ENCODE data around the gene WDR27. TPM values are rescaled to one million over a fixed set of nuclear protein-coding genes. Genes with fewer than 3 reads are reported as not detected.
A peak's percentile ranks its signal among the peaks of the same experiment; 100 is the strongest.
"Not testable (repeated sequence)": the region's sequence is repeated elsewhere in the genome, so short reads cannot be mapped to it uniquely, and the experiment has no call there.

WDR27 gene
- total RNA-seq, 1 donor from 2014 or later, result 27.5 TPM

GRCh38 chr6:169479783-169480495, 221.9 kb downstream of the WDR27 start:
- DNase-seq (ENCODE audit: low read depth), result no peak

DNA sequence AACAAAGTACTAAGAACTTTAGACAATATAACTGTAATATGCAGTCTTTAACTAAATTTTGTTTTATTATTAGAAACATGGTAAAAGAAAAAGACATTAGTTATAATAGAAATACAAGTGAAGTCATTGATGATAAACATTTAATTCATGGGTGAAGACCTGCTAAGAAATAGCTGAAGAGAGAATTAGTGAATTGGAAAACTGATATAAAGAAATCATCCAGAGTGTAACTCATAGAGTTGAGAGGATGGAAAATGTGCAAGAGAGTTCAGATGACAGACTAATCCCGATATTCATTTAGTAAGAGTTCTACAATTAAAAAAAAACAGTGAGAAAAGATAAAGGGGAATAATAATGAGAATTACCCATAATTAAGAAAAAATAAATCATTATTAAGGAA, 227.5 kb downstream of the WDR27 start:
- DNase-seq (ENCODE audit: low read depth), result no peak

- DNase-seq (ENCODE audit: low read depth), result no peak
Measured at GRCh38 chr6:169473663-169474062, 228.2 kb downstream of the WDR27 start.

DNA sequence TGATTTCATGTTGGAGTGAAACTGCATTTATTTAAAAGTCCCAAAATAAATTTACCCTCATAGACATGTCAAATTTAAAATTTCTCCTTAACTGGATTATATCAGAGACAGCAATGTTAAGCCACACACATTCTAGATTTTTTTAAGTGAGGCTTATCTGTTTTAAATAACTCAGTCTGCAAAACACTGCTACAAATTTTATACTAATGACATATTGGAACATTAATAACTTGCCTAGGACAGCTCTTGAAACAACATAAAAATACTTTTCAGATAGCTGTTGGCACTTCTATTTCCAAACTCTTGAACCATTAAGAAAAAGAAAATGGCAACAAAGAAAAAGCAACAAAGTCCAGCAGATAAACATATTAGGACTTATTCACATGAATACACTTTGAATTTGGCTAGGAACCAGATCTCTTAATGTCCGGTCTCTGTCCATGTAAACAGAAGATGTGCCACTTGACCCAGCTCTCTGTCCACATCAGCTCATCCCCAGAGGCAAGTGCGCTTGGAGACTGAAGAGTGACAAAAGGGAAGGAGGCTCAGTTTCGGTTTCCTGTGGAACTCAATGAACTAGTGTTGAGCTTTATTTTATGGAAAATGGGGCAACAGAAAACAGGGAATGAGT, 228.9 kb downstream of the WDR27 start:
- DNase-seq (ENCODE audit: low read depth), result no peak

DNA sequence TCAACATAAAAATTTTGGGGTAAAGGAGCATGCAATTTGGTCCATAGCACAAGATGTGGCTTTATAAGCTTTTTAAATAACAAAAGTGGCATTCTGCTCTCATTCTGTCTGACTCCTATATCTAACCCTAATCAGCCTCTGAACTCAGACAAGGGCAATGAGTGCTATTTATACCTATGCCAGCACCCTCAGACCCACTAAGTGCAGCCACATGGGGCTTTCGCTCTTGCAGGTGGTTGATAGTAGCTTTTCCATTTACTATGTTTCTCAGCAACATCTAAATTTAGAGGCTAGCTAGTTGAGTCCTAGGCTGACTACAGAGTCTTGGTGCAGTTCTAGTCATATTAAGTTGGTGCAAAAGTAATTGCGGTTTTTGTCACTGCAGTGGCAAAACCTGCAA, 231.0 kb downstream of the WDR27 start:
- DNase-seq (ENCODE audit: low read depth), result no peak

- DNase-seq (ENCODE audit: low read depth), result no peak
Measured at GRCh38 chr6:169469028-169469427, 232.8 kb downstream of the WDR27 start.

GRCh38 chr6:169467755-169468154, 234.1 kb downstream of the WDR27 start:
- DNase-seq (ENCODE audit: low read depth), result not testable (repeated sequence)

- not testable (repeated sequence) for DNase-seq (ENCODE audit: low read depth)
Measured at GRCh38 chr6:169466256-169466655, 235.6 kb downstream of the WDR27 start.

DNA sequence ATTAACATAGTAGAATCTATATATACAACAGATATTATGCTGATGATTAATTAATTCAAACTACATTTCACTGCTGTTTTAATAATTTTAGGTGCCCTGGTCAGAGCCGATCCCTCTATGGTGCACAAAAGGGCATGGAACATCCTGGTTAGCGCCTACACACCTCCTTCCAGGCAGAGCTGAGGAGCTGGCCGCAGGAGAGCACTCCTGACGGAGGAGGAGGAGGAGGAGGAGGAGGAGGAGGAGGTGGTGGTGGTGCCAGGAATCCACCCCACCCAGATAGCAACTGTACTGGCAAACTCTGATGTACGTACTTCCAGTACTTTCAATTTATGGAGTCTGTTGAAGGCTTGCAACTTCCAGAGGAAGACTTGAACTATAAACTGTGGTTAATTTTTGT, 244.1 kb downstream of the WDR27 start:
- no peak for DNase-seq (ENCODE audit: low read depth)

- DNase-seq (ENCODE audit: low read depth), result no peak
Measured at GRCh38 chr6:169456840-169457239, 245.0 kb downstream of the WDR27 start.

GRCh38 chr6:169455470-169455869, 246.4 kb downstream of the WDR27 start:
- no peak for DNase-seq (ENCODE audit: low read depth)

- no peak for DNase-seq (ENCODE audit: low read depth)
Measured at GRCh38 chr6:169454872-169455204, 247.0 kb downstream of the WDR27 start.

DNA sequence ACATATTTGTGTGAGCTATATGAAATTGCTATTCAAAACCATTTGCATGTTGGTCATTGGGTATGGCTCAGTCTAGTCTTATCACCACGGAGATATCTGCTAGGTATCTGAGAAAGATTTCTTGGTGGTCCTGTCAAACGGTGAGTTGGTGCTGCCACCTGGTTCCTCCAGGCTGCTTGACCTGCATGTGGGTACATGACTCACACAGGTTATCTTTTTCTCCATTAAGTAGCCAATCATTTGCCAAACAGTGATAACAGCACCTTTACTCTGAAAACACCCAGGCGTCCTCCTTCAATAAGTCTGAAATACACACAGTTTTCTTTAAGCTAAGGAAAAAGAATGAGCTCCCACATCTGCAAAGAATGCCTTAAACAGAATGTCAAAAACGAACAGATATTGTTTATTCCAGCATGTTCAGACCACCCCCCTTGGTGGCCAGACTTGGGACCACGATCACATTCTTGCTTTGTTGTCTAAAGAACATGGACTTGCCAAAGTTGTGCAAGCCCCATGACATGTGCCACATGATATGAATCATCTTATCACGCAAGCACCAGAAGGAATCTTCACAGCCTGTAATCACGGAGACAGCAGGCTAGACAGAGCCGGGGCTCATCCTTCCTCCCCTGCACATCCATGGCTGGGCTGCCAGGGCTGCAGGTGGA, 247.5 kb downstream of the WDR27 start:
- DNase-seq (ENCODE audit: low read depth), result peak; percentile 55

DNA sequence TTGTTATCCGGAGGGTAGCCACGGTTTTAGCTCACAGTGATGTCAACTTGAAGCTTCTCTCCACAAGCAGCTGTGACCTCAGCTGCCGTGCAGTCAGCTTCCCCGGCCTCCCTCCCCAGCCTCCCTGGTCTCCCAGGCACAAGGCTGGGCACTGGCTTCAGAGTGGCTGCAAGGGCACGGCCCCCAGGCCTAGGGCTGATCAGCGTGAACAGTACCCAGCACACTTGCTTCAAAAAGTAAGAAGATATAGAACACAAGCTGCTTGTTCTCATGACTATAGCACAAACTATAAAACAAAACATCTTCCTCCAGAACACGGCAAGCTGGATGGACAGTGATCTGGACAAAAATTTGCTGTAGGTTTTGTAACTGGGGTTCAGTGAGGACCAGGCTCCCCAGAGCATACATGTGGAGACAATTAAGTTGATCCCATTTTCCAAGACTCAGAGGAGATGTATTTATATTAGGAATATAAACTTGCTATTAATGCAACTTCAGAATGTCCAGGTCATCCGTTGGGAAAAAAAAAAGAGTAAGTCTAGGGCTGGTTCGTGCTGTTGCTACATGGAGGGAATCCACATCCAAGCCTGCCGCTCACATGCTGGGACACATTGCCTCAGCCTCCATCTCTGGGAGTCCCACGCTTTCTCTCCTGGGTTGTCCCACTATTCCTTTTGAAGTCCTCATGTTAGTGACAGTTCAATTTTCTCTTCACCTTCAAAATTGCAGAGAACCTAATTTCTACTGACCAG, 248.8 kb downstream of the WDR27 start:
- DNase-seq (ENCODE audit: low read depth), result no peak

DNA sequence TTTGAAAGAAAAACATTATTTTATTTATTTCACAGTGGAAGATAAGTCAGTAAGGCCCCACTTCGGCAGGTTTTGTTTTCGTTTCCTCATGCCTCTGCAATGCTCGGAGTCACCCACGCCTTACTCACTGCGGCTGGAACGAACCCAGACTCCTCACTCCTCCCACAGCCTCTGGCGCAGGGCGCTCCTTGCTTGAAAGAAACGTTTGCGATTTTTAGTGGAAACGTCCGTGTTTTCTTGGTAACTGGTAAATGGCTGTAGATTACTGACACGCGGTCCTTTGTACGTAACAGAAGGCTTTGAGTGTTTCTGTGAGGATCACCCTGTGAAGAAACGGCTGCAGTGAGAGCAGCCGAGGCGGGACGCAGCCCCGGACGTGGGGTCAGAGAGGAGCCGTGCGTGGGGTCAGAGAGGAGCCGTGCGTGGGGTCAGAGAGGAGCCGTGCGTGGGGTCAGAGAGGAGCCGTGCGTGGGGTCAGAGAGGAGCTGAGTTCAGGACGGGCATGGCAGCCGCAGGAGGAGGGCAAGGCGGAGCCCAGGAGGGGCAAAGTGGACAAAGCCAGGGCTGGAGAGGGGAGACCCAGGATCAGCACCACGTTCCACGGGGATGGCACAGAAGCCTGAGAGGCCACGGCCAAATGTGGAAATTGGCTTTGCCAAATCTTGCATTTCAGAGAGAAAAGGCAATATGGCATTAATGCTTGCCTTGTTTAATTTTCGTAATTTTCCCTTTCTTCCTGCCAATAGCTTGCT, 249.5 kb downstream of the WDR27 start:
- DNase-seq (ENCODE audit: low read depth), result peak; percentile 83

DNA sequence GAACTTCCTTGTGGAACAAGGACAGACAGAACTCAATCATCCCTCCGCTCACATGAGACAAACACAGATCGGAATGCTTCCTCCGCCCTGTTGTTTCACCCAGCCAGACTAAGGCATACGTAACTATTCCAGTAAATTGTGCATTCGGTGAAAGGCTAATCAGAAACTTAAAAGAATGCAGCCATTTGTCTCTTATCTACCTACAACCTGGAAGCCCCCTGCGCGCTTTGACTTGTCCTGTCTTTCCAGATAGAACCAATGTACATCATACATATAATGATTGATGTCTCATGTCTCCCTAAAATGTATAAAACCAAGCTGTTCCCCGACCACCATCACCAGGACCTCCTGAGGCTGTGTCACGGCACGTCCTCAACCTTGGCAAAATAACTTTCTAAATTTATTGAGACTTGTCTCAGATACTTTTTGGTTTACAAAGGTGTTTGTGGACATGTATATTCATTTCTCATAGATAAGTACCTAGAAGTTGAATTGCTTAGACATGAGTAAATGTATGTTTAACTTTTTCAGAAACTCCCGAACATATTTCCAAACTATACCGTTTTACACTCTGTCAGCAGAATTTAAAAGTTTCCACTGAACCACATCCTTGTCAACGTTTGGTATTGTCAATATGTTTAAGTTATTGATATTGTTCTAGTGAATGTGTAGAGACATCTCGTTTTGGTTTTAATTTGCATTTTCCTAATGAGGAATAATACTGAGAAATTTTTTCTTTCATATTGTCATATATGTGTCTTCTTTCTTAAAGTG, 250.6 kb downstream of the WDR27 start:
- no peak for DNase-seq (ENCODE audit: low read depth)

- no peak for DNase-seq (ENCODE audit: low read depth)
Measured at GRCh38 chr6:169450097-169450496, 251.7 kb downstream of the WDR27 start.

DNA sequence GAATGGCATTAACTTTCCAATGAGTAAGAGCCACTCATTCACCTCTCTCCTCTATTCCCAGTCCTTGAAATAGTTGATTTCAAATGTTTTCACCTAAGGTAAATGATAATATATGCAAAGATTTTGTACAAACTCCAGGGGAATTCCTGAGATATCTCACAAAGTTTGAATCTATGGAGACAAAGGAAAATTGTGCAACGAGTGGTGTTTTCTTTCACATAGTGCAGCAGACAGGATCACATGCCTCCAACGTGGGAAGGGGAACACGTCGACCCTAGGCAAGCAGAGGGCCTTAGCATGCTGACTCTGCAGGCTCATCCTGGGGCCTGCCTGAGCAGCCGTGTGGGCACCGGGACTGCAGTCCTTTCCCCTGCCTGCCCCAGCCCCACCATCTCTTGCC, 252.6 kb downstream of the WDR27 start:
- no peak for DNase-seq (ENCODE audit: low read depth)

DNA sequence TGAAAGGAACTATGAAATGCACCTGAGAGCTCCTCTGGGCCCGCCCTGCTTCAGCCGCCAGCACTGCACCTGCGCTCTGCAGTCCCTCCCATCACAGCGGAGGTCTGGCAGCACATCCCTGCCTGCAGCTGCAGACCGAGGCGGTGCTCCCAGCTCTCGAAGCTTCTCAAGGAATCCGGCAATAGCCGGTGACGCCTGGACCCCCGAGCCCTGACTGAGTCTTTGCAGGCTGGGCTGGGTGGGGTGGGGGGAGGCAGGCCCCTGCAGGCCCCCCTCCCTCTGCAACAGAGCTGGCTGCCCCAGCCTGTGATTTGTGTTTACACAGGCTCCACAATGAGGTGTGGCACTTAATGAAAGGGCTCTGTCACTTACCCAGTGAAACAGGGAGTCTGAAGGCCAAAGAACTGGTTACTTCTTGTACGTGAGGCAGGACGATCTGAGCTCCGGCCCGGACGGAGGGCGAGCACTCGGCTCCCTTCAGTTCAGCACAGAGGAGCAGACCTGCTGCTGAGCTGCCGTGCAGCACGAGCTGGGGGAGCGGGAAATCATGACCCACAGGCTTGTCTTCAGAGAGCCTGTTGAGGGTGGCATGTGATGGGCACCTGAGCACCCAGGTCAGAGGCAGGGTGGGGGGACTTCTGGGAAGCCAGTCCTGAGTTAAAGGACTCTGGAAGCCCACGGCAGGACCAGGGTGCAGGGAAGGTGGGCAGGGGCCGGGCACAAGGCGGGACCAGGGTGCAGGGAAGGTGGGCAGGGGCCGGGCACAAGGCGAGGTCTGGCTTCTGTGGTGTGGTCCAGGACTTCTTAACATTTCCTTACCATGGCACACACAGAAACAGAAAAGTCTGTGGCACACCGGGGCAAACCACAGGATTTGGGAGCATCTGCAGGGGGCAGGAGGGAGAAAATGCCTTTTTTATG, 255.9 kb downstream of the WDR27 start:
- DNase-seq (ENCODE audit: low read depth), result no peak

- DNase-seq (ENCODE audit: low read depth), result no peak
Measured at GRCh38 chr6:169445227-169445626, 256.6 kb downstream of the WDR27 start.

All from renal cortical epithelial cell (primary cell).